GM12878 (cell line): Measurements from ENCODE around the gene BTG2. TPM values are rescaled to one million over a fixed set of nuclear protein-coding genes. Genes with fewer than 3 reads are reported as not detected.

ENCODE experiments used
- ASH2L ChIP-seq: fragments of 300-600, 200-600 bp; sonication (generic); IDR thresholded peaks from 2 replicates; pipeline ENCODE4 v1.6.1; 2017; ENCODE audit warnings: low read depth, mild to moderate bottlenecking, borderline replicate concordance
- BCL3 ChIP-seq: IDR thresholded peaks from 2 replicates; pipeline ENCODE4 v1.6.1; 2011; ENCODE audit warnings: borderline replicate concordance, low read depth, mild to moderate bottlenecking, moderate library complexity, low read length; ENCODE audit not compliant: insufficient read depth, poor library complexity, severe bottlenecking
- CHD1 ChIP-seq: IDR thresholded peaks from 2 replicates; pipeline ENCODE4 v1.6.1; 2012; ENCODE audit warnings: low read depth, low read length, improper control_type of control experiment
- DPF2 ChIP-seq: fragments of 450-650 bp; IDR thresholded peaks from 2 replicates; pipeline ENCODE4 v1.6.1; 2017; ENCODE audit warnings: mild to moderate bottlenecking
- E2F4 ChIP-seq: IDR thresholded peaks from 2 replicates; pipeline ENCODE4 v1.6.1; 2012; ENCODE audit warnings: low read depth, low read length, improper control_type of control experiment
- GABPA ChIP-seq: IDR thresholded peaks from 2 replicates; pipeline ENCODE4 v1.6.1; 2014; ENCODE audit warnings: antibody characterized with exemption, low read depth, mild to moderate bottlenecking, inconsistent platforms
- HDAC2 ChIP-seq: fragments of 200-600 bp; sonication (generic); IDR thresholded peaks from 2 replicates; pipeline ENCODE4 v1.6.1; 2017
- HDGF ChIP-seq: fragments of 450-650 bp; IDR thresholded peaks from 2 replicates; pipeline ENCODE4 v1.6.1; 2016; ENCODE audit warnings: antibody characterized with exemption
- MTA2 ChIP-seq: fragments of 450-650 bp; IDR thresholded peaks from 2 replicates; pipeline ENCODE4 v1.6.1; 2016; ENCODE audit warnings: low read depth, mild to moderate bottlenecking, moderate library complexity
- MTA3 ChIP-seq: IDR thresholded peaks from 2 replicates; pipeline ENCODE4 v1.6.1; 2012; ENCODE audit warnings: low read length, inconsistent platforms, borderline replicate concordance
- MXI1 ChIP-seq: fragments of 150-350 bp; IDR thresholded peaks from 2 replicates; pipeline ENCODE4 v1.6.1; 2011; ENCODE audit warnings: low read depth, mild to moderate bottlenecking, inconsistent platforms, low read length, improper control_type of control experiment
- NFXL1 ChIP-seq: fragments of 450-650 bp; IDR thresholded peaks from 2 replicates; pipeline ENCODE4 v1.6.1; 2017; ENCODE audit warnings: antibody characterized with exemption, mild to moderate bottlenecking, borderline replicate concordance
- NFYA ChIP-seq: IDR thresholded peaks from 2 replicates; pipeline ENCODE4 v1.6.1; 2011; ENCODE audit warnings: low read depth, mild to moderate bottlenecking, low read length, improper control_type of control experiment, borderline replicate concordance
- POU2F2 ChIP-seq: IDR thresholded peaks from 3 replicates; pipeline ENCODE4 v1.6.1; 2011; ENCODE audit warnings: low read depth, mild to moderate bottlenecking, low read length, borderline replicate concordance
- RBBP5 ChIP-seq: fragments of 200-600 bp; sonication (generic); conservative IDR thresholded peaks from 2 replicates; pipeline ENCODE4 v1.6.1; 2016
- RELA ChIP-seq: fragments of 450-650 bp; IDR thresholded peaks from 2 replicates; pipeline ENCODE4 v1.8.0; 2014; ENCODE audit warnings: borderline replicate concordance; ENCODE audit not compliant: partially characterized antibody
- RUNX3 ChIP-seq: IDR thresholded peaks from 2 replicates; pipeline ENCODE4 v1.6.1; 2012; ENCODE audit warnings: low read length, inconsistent platforms
- SMARCA5 ChIP-seq: fragments of 450-650 bp; IDR thresholded peaks from 2 replicates; pipeline ENCODE4 v1.6.1; 2017; ENCODE audit warnings: mild to moderate bottlenecking
- TAF1 ChIP-seq: IDR thresholded peaks from 2 replicates; pipeline ENCODE4 v1.6.1; 2011; ENCODE audit warnings: mild to moderate bottlenecking, low read depth, low read length, borderline replicate concordance
- TARDBP ChIP-seq: IDR thresholded peaks from 2 replicates; pipeline ENCODE4 v1.6.1; 2016; ENCODE audit warnings: borderline replicate concordance
- TBL1XR1 ChIP-seq: IDR thresholded peaks from 2 replicates; pipeline ENCODE4 v1.6.1; 2012; ENCODE audit warnings: low read depth, low read length, improper control_type of control experiment
- USF2 ChIP-seq: IDR thresholded peaks from 2 replicates; pipeline ENCODE4 v1.6.1; 2011; ENCODE audit warnings: low read depth, low read length, improper control_type of control experiment, borderline replicate concordance
- polyA plus RNA-seq, 11 experiments: library from polyadenylated mRNA; depleted of rRNA in 4 of 11; unstranded in 6 of 11; stranded (reverse) in 5 of 11; fragments of >200 nt; fragmentation: Nextera tagmentation in 4 of 11; fragmentation: Illumina TruSeq in 1 of 11; extraction: Ambion mirVana in 4 of 11; extraction: Trizol in 1 of 11; gene quantifications; 1 replicate in 1 of 11; 2 replicates in 10 of 11; pipeline versions ENCODE4 v1.2.1 to v1.2.3, GENCODE V29; 2011 to 2016; ENCODE audit warnings: inconsistent platforms in 2 of 11, missing spikeins in 2 of 11, low read depth in 1 of 11
- total RNA-seq, 4 experiments: library from RNA; depleted of rRNA in 3 of 4; stranded (reverse); fragments of >200 nt in 3 of 4; fragmentation: Illumina TruSeq in 1 of 4; extraction: Trizol in 1 of 4; gene quantifications; 2 replicates each; pipeline versions ENCODE4 v1.2.1 to v1.2.3, GENCODE V29; 2013 to 2021
- TF ChIP-seq, protein P1 (sequence below): fragments of 450-650 bp; IDR thresholded peaks from 2 replicates; pipeline ENCODE4 v1.6.1; 2017; ENCODE audit warnings: borderline replicate concordance
- TF ChIP-seq, protein P2 (sequence below): fragments of 150-350 bp; IDR thresholded peaks from 2 replicates; pipeline ENCODE4 v1.6.1; 2016; ENCODE audit warnings: low read depth, low read length

Gene BTG2
- total and polyA plus RNA-seq, 10 of the 15 experiments (the other 5 are each of a cell fraction or from before 2014, with no cell fraction given), result 23.3 to 160 (median 98.1) TPM

GRCh38 chr1:203282720-203283542 is 22.4 kb upstream of the BTG2 start (continued):
- TF ChIP-seq USF2, result no peak
- no peak for TF ChIP-seq TAF1
- TF ChIP-seq, protein P1, sequence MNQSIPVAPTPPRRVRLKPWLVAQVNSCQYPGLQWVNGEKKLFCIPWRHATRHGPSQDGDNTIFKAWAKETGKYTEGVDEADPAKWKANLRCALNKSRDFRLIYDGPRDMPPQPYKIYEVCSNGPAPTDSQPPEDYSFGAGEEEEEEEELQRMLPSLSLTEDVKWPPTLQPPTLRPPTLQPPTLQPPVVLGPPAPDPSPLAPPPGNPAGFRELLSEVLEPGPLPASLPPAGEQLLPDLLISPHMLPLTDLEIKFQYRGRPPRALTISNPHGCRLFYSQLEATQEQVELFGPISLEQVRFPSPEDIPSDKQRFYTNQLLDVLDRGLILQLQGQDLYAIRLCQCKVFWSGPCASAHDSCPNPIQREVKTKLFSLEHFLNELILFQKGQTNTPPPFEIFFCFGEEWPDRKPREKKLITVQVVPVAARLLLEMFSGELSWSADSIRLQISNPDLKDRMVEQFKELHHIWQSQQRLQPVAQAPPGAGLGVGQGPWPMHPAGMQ, result no peak
- no peak for TF ChIP-seq GABPA
- no peak for TF ChIP-seq TBL1XR1
- no peak for TF ChIP-seq NFYA
- TF ChIP-seq RUNX3, result no peak
- no peak for TF ChIP-seq NFXL1
- TF ChIP-seq RELA, result peak; percentile 11
- TF ChIP-seq MTA3, result no peak
- TF ChIP-seq ASH2L, result no peak
- peak; percentile 64; the same call in 1 of the 2 replicates for TF ChIP-seq SMARCA5
- 0 out of 2 replicates have a peak, but pooled peaks have one; percentile 12 for TF ChIP-seq MTA2
- TF ChIP-seq CHD1, result no peak
- 0 out of 2 replicates have a peak, but pooled peaks have one; percentile 26 for TF ChIP-seq DPF2
- TF ChIP-seq HDGF, result peak; percentile 48; the same call in 1 of the 2 replicates
- TF ChIP-seq POU2F2, result no peak
- TF ChIP-seq RBBP5, result no peak
- no peak for TF ChIP-seq E2F4
- no peak for TF ChIP-seq BCL3
- no peak for TF ChIP-seq TARDBP
- TF ChIP-seq, protein P2, sequence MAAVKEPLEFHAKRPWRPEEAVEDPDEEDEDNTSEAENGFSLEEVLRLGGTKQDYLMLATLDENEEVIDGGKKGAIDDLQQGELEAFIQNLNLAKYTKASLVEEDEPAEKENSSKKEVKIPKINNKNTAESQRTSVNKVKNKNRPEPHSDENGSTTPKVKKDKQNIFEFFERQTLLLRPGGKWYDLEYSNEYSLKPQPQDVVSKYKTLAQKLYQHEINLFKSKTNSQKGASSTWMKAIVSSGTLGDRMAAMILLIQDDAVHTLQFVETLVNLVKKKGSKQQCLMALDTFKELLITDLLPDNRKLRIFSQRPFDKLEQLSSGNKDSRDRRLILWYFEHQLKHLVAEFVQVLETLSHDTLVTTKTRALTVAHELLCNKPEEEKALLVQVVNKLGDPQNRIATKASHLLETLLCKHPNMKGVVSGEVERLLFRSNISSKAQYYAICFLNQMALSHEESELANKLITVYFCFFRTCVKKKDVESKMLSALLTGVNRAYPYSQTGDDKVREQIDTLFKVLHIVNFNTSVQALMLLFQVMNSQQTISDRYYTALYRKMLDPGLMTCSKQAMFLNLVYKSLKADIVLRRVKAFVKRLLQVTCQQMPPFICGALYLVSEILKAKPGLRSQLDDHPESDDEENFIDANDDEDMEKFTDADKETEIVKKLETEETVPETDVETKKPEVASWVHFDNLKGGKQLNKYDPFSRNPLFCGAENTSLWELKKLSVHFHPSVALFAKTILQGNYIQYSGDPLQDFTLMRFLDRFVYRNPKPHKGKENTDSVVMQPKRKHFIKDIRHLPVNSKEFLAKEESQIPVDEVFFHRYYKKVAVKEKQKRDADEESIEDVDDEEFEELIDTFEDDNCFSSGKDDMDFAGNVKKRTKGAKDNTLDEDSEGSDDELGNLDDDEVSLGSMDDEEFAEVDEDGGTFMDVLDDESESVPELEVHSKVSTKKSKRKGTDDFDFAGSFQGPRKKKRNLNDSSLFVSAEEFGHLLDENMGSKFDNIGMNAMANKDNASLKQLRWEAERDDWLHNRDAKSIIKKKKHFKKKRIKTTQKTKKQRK, result no peak
- TF ChIP-seq MXI1, result no peak
- TF ChIP-seq HDAC2, result no peak
